ENCODE results near the gene BANP.

The BANP gene

GRCh38 chr16:88063211-88063773 is 112.1 kb downstream of the BANP start:
- Histone ChIP-seq H2AK5ac (ENCODE audit: low read length) (no peak overlapping the region), H3K36me3 (ENCODE audit: control insufficient read depth, insufficient read depth, low read length) (no peaks in the 10 kb centered on the region), H4K5ac (ENCODE audit: low read length) (no peak overlapping the region), H3K56ac (ENCODE audit: low read length) (no peak overlapping the region), H2BK5ac (ENCODE audit: low read length) (no peak overlapping the region), H3K9ac (ENCODE audit: low read length) (no peak overlapping the region), H3K23ac (ENCODE audit: low read length) (no peak overlapping the region), H2BK120ac (ENCODE audit: low read depth, low read length) (no peak overlapping the region), H2BK15ac (replicated peaks; ENCODE audit: low read depth) (no peak overlapping the region), H3K79me1 (ENCODE audit: low read length) (peaks cover 1% of the 10 kb centered on the region), H3K4me2 (ENCODE audit: low read length) (no peak overlapping the region), H3K4me1 (ENCODE audit: control insufficient read depth, low read depth, low read length) (no peaks in the 10 kb centered on the region), H3K27ac (ENCODE audit: low read depth, low read length) (no peak overlapping the region), H4K8ac (ENCODE audit: low read depth, low read length) (no peak overlapping the region), H3K4ac (ENCODE audit: low read depth, low read length) (no peak overlapping the region), H3K27me3 (ENCODE audit: insufficient read depth, low read length, poor library complexity) (no peaks in the 10 kb centered on the region), H3K18ac (ENCODE audit: low read length) (no peak overlapping the region), H3K79me2 (ENCODE audit: control insufficient read depth, insufficient read depth, low read length) (no peaks in the 10 kb centered on the region), H3K4me3 (ENCODE audit: low read length) (no peak overlapping the region)
- DNase-seq = no peak
- WGBS (ENCODE audit: extremely low coverage, insufficient coverage, low lambda C conversion rate) = no CpG with 5 or more reads among the region's 16 CpGs

DNA sequence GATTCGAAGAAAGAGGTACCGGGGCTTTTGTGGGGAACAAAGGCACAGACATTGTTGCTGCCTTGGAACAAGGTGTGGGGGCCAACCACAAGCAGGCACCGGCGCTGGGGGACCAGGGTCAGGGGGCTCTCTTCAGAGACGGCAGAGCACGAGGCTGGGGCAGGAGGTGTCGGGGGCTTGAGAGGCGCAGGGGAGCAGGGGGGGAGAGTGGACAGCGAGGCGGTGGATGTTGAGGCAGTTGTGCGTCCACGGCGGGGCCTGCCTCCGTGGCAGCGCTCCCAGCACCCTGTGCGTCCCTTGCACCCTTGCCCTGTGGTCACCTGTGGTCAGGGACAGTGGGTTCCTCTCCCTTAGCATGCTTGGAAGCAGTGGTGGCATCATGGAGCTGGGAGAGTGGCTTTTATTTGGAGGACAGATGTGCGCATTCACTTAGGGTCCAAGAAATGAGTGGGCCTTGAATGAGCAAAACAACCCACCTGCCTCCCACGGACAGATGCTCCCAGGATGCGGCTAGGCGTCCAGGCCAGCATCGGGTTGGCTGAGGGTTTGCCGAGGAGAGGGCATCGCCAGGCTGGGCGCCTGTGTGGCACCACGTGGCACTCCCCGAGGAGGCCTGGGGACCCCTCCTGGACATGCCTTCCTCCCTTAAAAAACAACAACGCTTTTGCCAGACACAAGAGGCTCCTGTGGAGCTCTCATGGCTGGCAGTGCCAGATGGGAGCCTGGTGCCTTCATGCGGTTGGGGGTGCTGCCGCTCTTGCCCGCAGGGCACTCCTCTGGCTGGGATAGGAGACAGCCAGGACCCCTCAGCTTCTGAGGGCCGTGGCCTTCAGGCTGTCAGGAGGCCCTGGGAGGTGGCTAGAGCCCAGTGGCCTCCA is 113.0 kb downstream of the BANP start:
- H3K18ac ChIP-seq (ENCODE audit: low read length) = no peak overlapping the region
- H2BK120ac ChIP-seq (ENCODE audit: low read depth, low read length) = no peak overlapping the region
- H3K4me1 ChIP-seq (ENCODE audit: control insufficient read depth, low read depth, low read length) = no peaks in the 10 kb centered on the region
- H3K9ac ChIP-seq (ENCODE audit: low read length) = no peak overlapping the region
- H2BK15ac ChIP-seq (replicated peaks; ENCODE audit: low read depth) = no peak overlapping the region
- no peak overlapping the region for H3K23ac ChIP-seq (ENCODE audit: low read length)
- H4K5ac ChIP-seq (ENCODE audit: low read length) = no peak overlapping the region
- H3K4me3 ChIP-seq (ENCODE audit: low read length) = no peak overlapping the region
- H3K36me3 ChIP-seq (ENCODE audit: control insufficient read depth, insufficient read depth, low read length) = no peaks in the 10 kb centered on the region
- no CpG with 5 or more reads among the region's 31 CpGs for WGBS (ENCODE audit: extremely low coverage, insufficient coverage, low lambda C conversion rate)
- DNase-seq = no peak
- H3K4ac ChIP-seq (ENCODE audit: low read depth, low read length) = no peak overlapping the region
- no peak overlapping the region for H2BK5ac ChIP-seq (ENCODE audit: low read length)
- no peak overlapping the region for H4K8ac ChIP-seq (ENCODE audit: low read depth, low read length)
- no peak overlapping the region for H3K27ac ChIP-seq (ENCODE audit: low read depth, low read length)
- no peak overlapping the region for H2AK5ac ChIP-seq (ENCODE audit: low read length)
- H3K4me2 ChIP-seq (ENCODE audit: low read length) = no peak overlapping the region
- no peaks in the 10 kb centered on the region for H3K27me3 ChIP-seq (ENCODE audit: insufficient read depth, low read length, poor library complexity)
- peaks cover 1% of the 10 kb centered on the region for H3K79me1 ChIP-seq (ENCODE audit: low read length)
- no peaks in the 10 kb centered on the region for H3K79me2 ChIP-seq (ENCODE audit: control insufficient read depth, insufficient read depth, low read length)
- no peak overlapping the region for H3K56ac ChIP-seq (ENCODE audit: low read length)

- Histone ChIP-seq H3K79me2 (ENCODE audit: control insufficient read depth, insufficient read depth, low read length) (no peaks in the 10 kb centered on the region), H2AK5ac (ENCODE audit: low read length) (no peak overlapping the region), H3K4me2 (ENCODE audit: low read length) (no peak overlapping the region), H3K27me3 (ENCODE audit: insufficient read depth, low read length, poor library complexity) (no peaks in the 10 kb centered on the region), H3K4me3 (ENCODE audit: low read length) (no peak overlapping the region), H3K4ac (ENCODE audit: low read depth, low read length) (no peak overlapping the region), H2BK120ac (ENCODE audit: low read depth, low read length) (no peak overlapping the region), H4K8ac (ENCODE audit: low read depth, low read length) (no peak overlapping the region), H3K36me3 (ENCODE audit: control insufficient read depth, insufficient read depth, low read length) (peaks cover 2% of the 10 kb centered on the region), H3K27ac (ENCODE audit: low read depth, low read length) (no peak overlapping the region), H2BK5ac (ENCODE audit: low read length) (no peak overlapping the region), H3K56ac (ENCODE audit: low read length) (no peak overlapping the region), H3K9ac (ENCODE audit: low read length) (no peak overlapping the region), H3K79me1 (ENCODE audit: low read length) (peaks cover 1% of the 10 kb centered on the region), H3K18ac (ENCODE audit: low read length) (no peak overlapping the region), H3K4me1 (ENCODE audit: control insufficient read depth, low read depth, low read length) (no peaks in the 10 kb centered on the region), H4K5ac (ENCODE audit: low read length) (no peak overlapping the region), H3K23ac (ENCODE audit: low read length) (no peak overlapping the region), H2BK15ac (replicated peaks; ENCODE audit: low read depth) (no peak overlapping the region)
- WGBS (ENCODE audit: extremely low coverage, insufficient coverage, low lambda C conversion rate) = no CpG with 5 or more reads among the region's 19 CpGs
- DNase-seq = no peak
Observed at GRCh38 chr16:88064889-88065746, 113.9 kb downstream of the BANP start.

GRCh38 chr16:88065747-88066142 is 114.5 kb downstream of the BANP start:
- DNase-seq = no peak
- H3K27ac ChIP-seq (ENCODE audit: low read depth, low read length) = no peak overlapping the region
- H4K8ac ChIP-seq (ENCODE audit: low read depth, low read length) = no peak overlapping the region
- no peak overlapping the region for H2BK15ac ChIP-seq (replicated peaks; ENCODE audit: low read depth)
- H3K27me3 ChIP-seq (ENCODE audit: insufficient read depth, low read length, poor library complexity) = no peaks in the 10 kb centered on the region
- no peak overlapping the region for H3K56ac ChIP-seq (ENCODE audit: low read length)
- no peak overlapping the region for H2BK120ac ChIP-seq (ENCODE audit: low read depth, low read length)
- no peak overlapping the region for H3K18ac ChIP-seq (ENCODE audit: low read length)
- H3K9ac ChIP-seq (ENCODE audit: low read length) = no peak overlapping the region
- H3K4me1 ChIP-seq (ENCODE audit: control insufficient read depth, low read depth, low read length) = no peaks in the 10 kb centered on the region
- no peak overlapping the region for H2AK5ac ChIP-seq (ENCODE audit: low read length)
- H3K4me3 ChIP-seq (ENCODE audit: low read length) = no peak overlapping the region
- H3K36me3 ChIP-seq (ENCODE audit: control insufficient read depth, insufficient read depth, low read length) = peaks cover 2% of the 10 kb centered on the region
- no peaks in the 10 kb centered on the region for H3K79me2 ChIP-seq (ENCODE audit: control insufficient read depth, insufficient read depth, low read length)
- WGBS (ENCODE audit: extremely low coverage, insufficient coverage, low lambda C conversion rate) = no CpG with 5 or more reads among the region's 15 CpGs
- no peak overlapping the region for H3K4ac ChIP-seq (ENCODE audit: low read depth, low read length)
- no peak overlapping the region for H4K5ac ChIP-seq (ENCODE audit: low read length)
- no peak overlapping the region for H2BK5ac ChIP-seq (ENCODE audit: low read length)
- H3K23ac ChIP-seq (ENCODE audit: low read length) = no peak overlapping the region
- H3K4me2 ChIP-seq (ENCODE audit: low read length) = no peak overlapping the region
- H3K79me1 ChIP-seq (ENCODE audit: low read length) = peaks cover 1% of the 10 kb centered on the region

DNA sequence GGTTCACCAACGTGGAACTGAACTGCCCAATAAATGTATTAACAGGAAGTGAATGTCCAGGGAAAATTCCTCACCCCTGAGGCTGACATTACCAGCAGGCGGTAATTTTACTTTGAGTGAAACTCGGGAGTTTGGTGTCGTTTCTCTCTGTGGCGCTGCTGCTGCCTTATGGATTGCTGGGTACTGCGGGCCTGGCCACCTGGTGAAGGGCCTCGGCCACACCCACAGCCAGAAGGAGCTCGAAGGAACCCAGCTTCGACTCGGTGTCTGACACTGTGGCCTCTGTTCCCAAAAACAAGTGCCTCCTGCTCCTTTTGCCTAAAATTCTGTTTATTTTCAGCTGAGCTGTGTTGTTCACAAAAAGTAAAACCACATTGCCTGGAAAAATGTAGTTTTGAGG is 115.0 kb downstream of the BANP start:
- Histone ChIP-seq H3K23ac (ENCODE audit: low read length) (no peak overlapping the region), H3K79me1 (ENCODE audit: low read length) (peaks cover 1% of the 10 kb centered on the region), H3K79me2 (ENCODE audit: control insufficient read depth, insufficient read depth, low read length) (no peaks in the 10 kb centered on the region), H2BK5ac (ENCODE audit: low read length) (no peak overlapping the region), H4K8ac (ENCODE audit: low read depth, low read length) (no peak overlapping the region), H3K18ac (ENCODE audit: low read length) (no peak overlapping the region), H3K27ac (ENCODE audit: low read depth, low read length) (no peak overlapping the region), H3K27me3 (ENCODE audit: insufficient read depth, low read length, poor library complexity) (no peaks in the 10 kb centered on the region), H2BK15ac (replicated peaks; ENCODE audit: low read depth) (no peak overlapping the region), H3K4ac (ENCODE audit: low read depth, low read length) (no peak overlapping the region), H3K4me1 (ENCODE audit: control insufficient read depth, low read depth, low read length) (no peaks in the 10 kb centered on the region), H3K36me3 (ENCODE audit: control insufficient read depth, insufficient read depth, low read length) (peaks cover 2% of the 10 kb centered on the region), H3K4me3 (ENCODE audit: low read length) (no peak overlapping the region), H3K56ac (ENCODE audit: low read length) (no peak overlapping the region), H2BK120ac (ENCODE audit: low read depth, low read length) (no peak overlapping the region), H2AK5ac (ENCODE audit: low read length) (no peak overlapping the region), H4K5ac (ENCODE audit: low read length) (no peak overlapping the region), H3K9ac (ENCODE audit: low read length) (no peak overlapping the region), H3K4me2 (ENCODE audit: low read length) (no peak overlapping the region)
- no peak for DNase-seq
- WGBS (ENCODE audit: extremely low coverage, insufficient coverage, low lambda C conversion rate) = no CpG with 5 or more reads among the region's 10 CpGs

Measured in mesendoderm (in vitro differentiated cells).